Measurements from ENCODE around the gene PP2D1. TPM values are rescaled to one million over a fixed set of nuclear protein-coding genes. Genes with fewer than 3 reads are reported as not detected.

PP2D1 gene
- total RNA-seq, 1 experiment from 2014 or later = not detected

DNA sequence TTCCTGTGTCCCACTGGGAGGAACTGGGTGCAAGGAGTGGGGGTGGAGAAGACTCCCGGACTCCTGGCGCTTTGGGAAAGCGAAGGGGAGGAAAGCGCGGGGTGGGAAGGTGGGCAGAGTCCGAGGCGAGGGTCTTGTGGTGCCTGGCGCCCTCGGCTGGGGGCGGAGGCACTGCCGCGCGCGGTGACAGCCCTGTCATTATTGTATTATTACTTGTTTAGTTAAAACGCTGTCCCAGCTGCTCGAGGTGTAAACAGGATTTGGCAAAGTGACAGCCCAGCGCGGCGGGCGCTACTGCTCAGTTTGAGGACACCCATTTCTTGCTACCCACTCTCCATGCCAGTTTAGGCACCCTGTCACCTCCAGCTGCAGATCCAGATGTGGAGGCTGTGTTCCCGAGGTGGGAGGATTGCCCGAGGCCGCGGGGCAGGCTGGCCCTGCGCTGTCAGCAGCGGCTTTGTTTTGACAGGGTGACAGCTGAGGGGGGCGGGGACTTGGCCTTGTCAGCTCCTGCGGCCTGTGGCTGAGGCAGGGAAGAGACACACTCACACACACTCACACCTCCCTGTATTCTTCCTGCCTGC is 29.2 kb upstream of the PP2D1 start:
- intact Hi-C loops (cut with micrococcal nuclease; ENCODE audit: unreplicated experiment) = no loop called here
- peak overlapping the region; percentile 58 to 59 for H3K4me3 ChIP-seq (ENCODE audit: low read depth in 2 of 2, low read length in 2 of 2)
- TF ChIP-seq REST (IDR thresholded peaks at IDR 0.05; ENCODE audit: insufficient read depth in 1 of 2, low read depth in 2 of 2, low read length in 1 of 2) (no peak), SIN3A (IDR thresholded peaks at IDR 0.05; ENCODE audit: borderline replicate concordance, insufficient read depth, low read depth, low read length) (peak; percentile 99)
- TF ChIP-seq, protein P1, sequence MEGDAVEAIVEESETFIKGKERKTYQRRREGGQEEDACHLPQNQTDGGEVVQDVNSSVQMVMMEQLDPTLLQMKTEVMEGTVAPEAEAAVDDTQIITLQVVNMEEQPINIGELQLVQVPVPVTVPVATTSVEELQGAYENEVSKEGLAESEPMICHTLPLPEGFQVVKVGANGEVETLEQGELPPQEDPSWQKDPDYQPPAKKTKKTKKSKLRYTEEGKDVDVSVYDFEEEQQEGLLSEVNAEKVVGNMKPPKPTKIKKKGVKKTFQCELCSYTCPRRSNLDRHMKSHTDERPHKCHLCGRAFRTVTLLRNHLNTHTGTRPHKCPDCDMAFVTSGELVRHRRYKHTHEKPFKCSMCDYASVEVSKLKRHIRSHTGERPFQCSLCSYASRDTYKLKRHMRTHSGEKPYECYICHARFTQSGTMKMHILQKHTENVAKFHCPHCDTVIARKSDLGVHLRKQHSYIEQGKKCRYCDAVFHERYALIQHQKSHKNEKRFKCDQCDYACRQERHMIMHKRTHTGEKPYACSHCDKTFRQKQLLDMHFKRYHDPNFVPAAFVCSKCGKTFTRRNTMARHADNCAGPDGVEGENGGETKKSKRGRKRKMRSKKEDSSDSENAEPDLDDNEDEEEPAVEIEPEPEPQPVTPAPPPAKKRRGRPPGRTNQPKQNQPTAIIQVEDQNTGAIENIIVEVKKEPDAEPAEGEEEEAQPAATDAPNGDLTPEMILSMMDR (IDR thresholded peaks at IDR 0.05) = no peak
- in situ Hi-C loops (cut with HindIII; ENCODE audit: low pct_unique_long_range_greater_than_20kb, low sequenced_read_pairs) = no loop called here
- ATAC-seq (peak; percentile 63), DNase-seq (ENCODE audit: low read depth, low spot score) (no peak)
- H3K4me1 ChIP-seq (ENCODE audit: control insufficient read depth, insufficient read depth, low read length) = peaks cover 11% of the 10 kb centered on the region
- H3K27me3 ChIP-seq (ENCODE audit: control insufficient read depth, insufficient read depth, low read length) = no peaks in the 10 kb centered on the region
- POLR2A ChIA-PET = no interaction called here
- H3K9me3 ChIP-seq (ENCODE audit: control insufficient read depth, insufficient read depth, low read depth, low read length) = no peaks in the 10 kb centered on the region
- BruUV-seq (replicated peaks) = no TSS peak
- CTCF ChIA-PET = no interaction called here
- H3K36me3 ChIP-seq (ENCODE audit: control insufficient read depth, insufficient read depth, low read length) = no peaks in the 10 kb centered on the region
- H3K27ac ChIP-seq (ENCODE audit: low read length) = no peak overlapping the region

DNA sequence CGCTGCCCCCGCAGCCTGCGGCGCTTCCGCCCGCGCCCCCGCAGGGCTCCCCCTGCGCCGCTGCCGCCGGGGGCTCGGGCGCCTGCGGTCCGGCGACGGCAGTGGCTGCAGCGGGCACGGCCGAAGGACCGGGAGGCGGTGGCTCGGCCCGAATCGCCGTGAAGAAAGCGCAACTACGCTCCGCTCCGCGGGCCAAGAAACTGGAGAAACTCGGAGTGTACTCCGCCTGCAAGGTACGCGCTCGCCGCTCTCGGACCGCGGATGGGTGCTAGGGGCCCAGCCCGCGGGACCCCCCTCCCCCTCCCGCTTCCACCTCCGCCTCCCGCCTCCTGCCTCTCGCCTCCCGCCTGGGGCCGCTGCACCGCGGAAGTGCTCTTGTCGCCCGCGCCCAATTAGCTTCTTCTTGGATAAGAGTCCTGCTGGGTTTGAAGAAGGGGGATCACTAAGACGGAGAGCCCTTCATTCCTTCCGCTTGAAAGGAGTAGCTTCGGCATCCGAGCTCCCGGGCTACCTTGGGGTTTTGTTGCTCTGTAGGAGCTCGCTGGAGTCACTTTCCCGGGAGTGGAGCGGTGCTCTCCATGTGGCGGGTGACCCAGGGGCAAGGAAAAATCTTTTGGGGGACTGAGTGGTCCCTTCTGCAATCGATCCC is 28.6 kb upstream of the PP2D1 start:
- Histone ChIP-seq H3K27me3 (ENCODE audit: control insufficient read depth, insufficient read depth, low read length) (no peaks in the 10 kb centered on the region), H3K4me3 (ENCODE audit: low read depth in 2 of 2, low read length in 2 of 2) (peak overlapping the region; percentile 58 to 59), H3K4me1 (ENCODE audit: control insufficient read depth, insufficient read depth, low read length) (peaks cover 11% of the 10 kb centered on the region), H3K9me3 (ENCODE audit: control insufficient read depth, insufficient read depth, low read depth, low read length) (no peaks in the 10 kb centered on the region), H3K27ac (ENCODE audit: low read length) (no peak overlapping the region), H3K36me3 (ENCODE audit: control insufficient read depth, insufficient read depth, low read length) (no peaks in the 10 kb centered on the region)
- ChIA-PET POLR2A (no interaction called here), CTCF (no interaction called here)
- in situ Hi-C loops (cut with HindIII; ENCODE audit: low pct_unique_long_range_greater_than_20kb, low sequenced_read_pairs) (no loop called here), intact Hi-C loops (cut with micrococcal nuclease; ENCODE audit: unreplicated experiment) (no loop called here)
- peak; percentile 71 for ATAC-seq
- no TSS peak for BruUV-seq (replicated peaks)
- DNase-seq (ENCODE audit: low read depth, low spot score) = no peak
- TF ChIP-seq TCF7L2 (IDR thresholded peaks at IDR 0.05; ENCODE audit: low read depth, low read length) = no peak
- TF ChIP-seq, protein P1 (IDR thresholded peaks at IDR 0.05) = 0 out of 2 replicates have a peak, but pooled peaks have one; percentile 18
